HG02623 (cell line): ENCODE data around the gene FGF19.

ENCODE experiments used
- ATAC-seq: cut with Tn5 transposase; IDR thresholded peaks from one replicate; pipeline ENCODE4 v1.9.1; 2021; ENCODE audit warnings: moderate library complexity; ENCODE audit not compliant: unreplicated experiment

The FGF19 gene, protein sequence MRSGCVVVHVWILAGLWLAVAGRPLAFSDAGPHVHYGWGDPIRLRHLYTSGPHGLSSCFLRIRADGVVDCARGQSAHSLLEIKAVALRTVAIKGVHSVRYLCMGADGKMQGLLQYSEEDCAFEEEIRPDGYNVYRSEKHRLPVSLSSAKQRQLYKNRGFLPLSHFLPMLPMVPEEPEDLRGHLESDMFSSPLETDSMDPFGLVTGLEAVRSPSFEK

DNA sequence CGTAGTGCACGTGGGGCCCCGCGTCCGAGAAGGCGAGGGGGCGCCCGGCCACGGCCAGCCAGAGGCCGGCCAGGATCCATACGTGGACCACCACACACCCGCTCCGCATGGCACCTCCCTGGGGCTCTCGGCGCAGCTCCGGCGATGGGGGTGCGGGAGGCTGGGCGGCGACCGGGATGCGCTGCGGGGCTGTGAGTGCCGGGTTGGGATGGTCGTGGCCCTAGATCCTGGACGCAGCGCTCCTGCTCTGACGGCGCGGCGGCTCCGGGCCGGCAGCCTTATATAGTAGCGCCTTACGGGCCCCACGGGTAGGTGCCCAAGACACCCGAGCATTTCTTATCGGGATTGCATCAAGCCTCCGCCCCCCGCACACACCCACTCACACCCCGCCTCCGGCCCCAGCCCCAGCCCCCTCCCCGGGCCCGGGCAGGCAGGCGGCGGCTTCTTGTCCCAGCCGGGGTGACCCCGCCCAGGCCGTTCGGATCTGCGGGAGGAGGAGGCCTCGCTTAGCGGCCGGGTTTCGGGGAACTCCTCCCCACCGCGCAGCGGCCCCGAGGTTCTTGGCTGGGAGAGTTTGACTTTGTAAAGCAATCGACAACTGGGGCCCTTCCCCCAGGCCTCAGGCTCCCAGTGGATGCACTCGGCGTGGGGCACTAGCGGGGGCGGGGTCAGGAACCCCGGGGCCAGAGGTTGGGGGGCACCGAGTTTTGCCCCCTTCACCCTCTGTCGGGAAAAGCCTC is at the start of gene FGF19:
Gene FGF19, minus strand, starts transcription at position 255 of the 740 bp plus-strand sequence. Its CDS starts 146 bp downstream, at position 109.
- ATAC-seq, result no peak

DNA sequence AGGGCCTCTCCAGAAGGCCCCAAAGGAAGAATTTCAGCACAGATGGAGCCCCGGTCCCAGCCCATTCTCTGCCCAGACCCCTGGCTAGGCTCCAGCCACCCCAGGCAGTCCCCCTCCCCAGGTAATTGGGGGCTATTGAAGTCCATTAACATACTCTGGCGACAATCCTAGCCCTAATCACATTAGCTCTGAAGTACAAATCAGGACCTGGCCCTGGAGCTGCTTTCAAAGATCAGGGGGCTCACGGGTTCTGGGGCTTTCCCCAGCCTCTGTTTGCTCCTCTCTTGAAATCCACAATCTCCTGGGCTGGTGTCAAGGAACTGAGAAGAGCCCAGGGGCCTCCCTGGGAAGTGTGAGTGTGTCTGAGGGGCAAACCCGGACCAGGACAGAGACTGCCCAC is 49.1 kb upstream of the FGF19 start:
- ATAC-seq, result no peak

DNA sequence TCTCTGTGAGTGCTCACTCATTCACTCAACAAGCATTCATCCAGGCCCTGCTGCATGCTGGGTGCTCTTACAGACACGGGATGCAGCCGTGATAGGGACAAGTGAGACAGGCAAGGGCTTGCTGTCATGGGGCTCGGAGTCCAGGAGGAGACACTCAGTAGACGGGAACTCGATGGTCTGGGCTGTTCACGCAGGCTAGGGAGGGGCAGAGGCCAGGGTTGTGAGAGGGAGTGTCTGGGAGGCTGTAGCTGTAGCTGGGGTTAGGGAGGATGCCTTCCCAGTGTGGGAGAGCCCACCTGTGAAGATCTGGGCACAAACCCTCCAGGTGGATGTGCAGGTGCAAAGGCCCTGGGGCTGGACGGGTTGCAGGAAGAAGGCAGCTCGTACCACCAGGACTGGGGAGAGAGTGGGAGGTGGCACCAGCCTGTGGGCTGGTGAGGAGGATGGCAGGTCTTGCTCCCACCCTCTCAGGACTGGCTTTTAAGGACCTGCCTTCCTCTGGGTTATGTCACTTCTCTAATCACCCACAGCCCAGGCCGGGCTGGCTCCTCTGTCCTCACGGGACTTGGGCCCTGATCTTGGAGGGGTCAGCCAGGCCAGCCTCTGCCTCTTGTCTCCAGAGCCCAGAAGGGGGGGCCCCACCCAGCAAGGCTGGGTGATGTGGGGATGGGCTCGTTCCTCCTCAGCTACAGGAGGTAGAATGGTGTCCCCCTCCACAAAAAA is 47.2 kb upstream of the FGF19 start:
- ATAC-seq, result no peak

DNA sequence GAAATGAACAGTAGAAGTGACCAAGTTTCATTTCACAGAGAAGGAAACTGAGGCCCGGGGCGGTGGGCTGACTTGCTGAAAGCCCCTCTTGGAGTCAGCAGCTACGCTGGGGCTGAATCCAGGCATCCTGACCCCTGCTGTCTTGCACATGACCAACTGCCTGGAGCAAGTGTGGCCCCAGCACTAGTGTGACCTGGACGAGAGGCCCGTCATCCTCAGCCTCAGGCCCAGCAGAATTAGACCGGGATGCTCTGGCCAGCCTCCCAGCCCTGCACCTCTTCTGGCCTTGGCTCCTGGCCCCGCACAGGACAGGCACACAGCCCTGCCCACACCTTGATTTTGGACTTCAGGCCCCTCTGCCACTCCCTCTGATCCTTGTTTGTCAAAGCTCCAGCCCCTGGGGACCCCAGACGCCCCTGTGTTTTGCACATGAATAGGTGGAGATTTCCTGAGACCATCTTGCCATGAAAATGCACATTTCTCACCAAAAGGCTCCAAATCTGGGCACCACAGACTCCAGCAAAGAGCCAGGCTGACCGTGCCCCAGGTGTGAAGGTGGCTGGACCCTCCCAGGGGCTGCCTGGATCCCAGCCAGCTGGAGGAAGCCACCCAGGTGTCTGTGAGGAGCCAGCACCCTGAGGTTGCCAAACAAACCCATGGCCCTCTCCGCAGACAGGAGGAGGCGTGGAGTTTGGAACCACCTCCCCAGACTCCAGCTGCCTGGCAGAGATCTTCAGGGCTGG is 46.5 kb upstream of the FGF19 start:
- no peak for ATAC-seq

DNA sequence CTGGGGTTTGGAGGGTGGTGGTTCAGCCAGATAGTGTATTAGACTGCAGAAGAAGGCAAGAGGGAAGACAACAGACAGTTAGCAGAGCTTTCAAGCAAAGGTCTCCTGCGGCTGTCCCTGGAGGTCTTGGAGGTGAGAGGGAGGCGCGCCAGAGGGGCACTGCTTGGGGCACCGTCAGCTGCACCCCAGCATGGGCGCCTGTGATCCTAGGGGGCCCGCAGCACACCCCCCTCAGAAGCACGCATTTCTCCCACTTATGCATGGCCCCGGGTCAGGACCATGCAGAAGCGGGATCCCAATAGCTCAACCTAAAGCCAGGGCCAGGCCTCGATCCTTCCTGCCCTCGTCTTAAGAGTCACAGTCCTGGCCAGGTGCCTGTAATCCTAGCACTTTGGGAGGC is 44.8 kb upstream of the FGF19 start:
- ATAC-seq, result no peak

DNA sequence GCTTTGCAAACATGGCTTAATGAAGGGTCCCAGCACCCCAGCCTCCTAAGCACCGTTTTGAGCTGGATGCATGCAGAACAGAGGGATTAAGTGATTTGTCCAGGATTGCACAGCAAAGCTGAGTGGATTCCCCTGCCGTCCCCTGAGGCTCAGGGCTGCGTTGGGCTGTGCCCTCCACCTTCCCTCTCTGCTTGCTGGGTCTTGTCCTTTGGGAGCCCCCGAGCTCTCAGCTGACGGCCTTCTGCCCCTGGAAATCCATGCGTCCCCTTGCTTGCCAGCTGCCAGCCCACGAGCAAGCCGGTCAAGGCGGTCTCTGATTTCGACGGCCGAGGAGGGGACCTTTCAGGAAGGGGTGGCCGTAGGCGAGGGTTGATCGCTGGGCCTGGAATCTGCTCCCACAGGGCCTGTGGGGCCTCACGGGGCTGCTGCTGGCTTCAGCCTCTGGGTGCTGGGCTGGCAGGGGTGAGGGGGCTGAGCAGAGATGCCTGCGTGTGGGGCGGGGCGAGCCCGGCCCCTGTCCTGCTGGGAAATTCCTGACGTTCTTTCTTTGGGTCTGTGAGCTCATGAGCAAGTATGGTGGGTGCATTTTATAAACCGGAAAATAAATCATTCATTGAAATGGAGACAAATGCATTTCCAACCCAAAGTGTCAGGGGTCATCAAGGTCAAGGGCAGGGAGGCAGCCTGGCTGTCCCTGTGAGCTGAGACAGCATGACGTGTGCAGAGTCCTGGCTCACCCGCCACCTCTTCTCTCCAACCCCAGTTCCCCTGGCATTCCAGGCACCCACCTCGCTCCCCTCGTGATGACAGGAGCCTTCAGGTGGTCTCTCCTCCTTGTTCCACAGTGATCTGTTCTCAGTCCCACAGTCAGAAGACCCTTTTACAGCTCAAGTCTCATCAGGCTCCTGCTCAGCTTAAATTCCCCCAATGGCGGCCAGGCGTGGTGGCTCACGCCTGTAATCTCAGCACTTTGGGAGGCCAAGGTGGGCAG is 43.2 kb upstream of the FGF19 start:
- ATAC-seq, result no peak

DNA sequence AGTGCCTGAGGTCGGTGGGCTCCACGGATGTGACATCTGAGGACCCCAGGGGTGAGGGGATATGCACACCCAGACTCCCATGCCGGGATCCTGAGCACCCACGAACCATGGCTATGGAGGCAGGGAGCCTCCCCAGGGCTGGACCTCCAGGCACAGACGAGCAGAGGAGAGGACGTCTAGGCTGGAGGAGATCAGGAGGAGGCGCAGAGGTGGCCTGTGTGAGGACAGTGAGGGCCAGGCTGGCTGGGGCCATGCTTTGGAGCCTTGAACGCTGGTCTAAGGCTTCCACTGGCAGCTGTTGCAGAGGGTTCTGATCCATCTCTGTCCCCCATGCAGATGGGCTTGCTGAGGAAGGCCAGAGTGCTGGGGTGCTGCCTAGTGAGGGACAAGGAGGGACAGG is 42.3 kb upstream of the FGF19 start:
- ATAC-seq, result no peak

DNA sequence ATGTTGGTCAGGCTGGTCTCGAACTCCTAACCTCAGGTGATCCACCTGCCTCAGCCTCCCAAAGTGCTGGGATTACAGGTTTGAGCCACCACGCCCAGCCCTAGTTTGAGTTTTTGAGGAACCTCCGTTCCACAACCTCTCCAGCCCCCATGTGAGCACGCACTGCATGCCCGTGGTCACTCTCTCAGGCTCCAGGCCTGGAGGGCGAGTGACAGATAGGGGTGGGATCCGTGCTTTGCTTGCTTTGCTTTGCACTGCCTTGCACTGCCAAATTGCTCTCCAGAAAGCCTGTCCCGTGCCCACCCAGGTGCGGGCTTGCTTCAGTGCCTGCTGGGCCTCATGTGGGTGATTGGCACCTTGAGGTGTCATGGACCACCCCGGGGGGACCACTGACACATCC is 41.4 kb upstream of the FGF19 start:
- ATAC-seq, result no peak

DNA sequence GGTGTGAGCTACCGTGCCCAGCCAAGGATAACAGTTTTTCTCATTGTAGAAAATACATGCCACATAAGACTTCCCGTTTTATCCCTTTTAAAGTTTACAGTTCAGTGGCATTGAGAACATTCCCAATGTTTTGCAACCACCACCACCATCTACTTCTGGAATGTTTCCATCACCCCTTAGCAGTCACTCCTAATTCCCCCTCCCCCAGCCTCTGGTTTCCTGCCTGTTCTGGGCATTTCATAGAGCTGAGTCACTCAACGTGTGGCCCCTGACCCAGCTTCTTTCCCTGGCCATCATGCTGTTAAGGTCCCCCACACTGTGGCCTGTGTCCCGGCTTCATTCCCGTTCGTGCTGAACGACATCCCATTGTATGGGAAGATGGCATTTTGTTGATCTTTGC is 40.6 kb upstream of the FGF19 start:
- no peak for ATAC-seq

DNA sequence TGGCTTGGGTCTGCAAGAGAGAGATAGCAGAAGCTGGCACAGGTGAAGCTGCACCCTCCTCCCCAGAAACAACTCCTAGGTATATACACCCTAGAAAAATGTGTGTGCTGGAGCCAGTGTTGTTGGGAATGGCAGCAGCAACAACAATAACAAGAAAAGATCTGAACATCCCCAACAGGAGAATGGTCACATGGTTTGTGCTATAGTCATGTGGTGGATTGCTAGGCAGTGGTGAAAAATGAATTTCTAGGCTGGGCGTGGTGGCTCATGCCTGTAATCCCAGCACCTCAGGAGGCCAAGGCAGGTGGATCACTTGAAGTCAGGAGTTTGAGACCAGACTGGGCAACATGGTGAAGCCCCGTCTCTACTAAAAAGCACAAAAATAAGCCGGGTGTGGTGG is 31.0 kb upstream of the FGF19 start:
- no peak for ATAC-seq

DNA sequence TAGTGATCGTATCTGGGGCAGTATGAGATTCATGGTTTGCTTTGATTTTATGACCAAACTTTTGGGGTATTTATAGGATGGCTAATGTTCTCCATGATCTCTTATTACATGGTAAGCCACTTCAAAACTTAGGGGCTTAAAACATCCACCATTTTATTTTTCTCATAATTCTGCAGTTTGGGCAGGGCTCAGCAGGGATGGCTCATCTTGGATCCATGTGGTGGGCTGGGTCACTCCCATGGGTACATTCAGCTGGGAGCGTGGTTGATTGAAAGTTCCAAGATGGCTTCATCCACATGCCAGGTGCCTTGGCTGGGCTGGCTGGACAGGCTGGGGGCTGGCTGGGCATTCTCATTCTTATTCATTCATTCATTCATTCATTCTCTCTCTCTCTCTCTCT is 30.5 kb upstream of the FGF19 start:
- ATAC-seq, result no peak

DNA sequence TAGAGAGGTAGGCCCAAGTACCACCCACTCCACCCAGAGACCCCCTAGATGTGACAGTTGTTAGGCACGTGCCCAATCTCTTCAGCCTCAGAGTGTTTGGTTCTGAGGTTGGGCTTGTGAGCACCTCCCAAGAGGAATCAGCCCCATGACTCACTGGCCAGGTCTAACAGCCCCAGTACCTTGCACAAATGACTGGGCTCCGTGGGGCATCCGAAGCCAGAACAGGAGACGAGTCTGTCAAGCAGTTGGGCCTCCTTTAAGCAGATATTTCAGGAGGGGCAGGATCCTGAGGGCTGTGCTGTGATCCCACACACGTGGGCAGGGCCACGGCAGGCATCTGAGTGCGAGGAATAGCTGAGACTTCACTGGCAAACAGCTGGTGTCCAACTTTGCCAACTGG is 29.1 kb upstream of the FGF19 start:
- no peak for ATAC-seq

DNA sequence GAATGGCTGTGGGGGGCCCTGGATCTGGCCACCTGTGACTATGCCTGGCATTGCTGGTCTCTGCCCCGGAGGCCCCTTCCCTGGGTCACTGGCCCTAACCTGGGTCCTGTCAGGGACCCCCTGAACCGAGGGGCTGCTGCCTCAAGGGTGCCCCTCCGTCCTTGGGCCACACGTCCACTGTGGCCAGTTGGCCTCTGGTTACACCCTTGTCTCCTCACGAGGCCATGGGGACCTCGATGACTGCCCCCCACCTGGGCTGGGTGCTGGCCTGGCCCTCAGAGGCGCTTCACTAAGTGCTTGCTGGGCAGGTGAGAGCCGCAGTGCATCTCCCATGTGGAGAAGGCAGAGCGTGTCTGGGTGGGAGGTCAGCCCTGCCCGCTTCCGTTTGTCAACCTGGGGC is 27.3 kb upstream of the FGF19 start:
- ATAC-seq, result no peak

DNA sequence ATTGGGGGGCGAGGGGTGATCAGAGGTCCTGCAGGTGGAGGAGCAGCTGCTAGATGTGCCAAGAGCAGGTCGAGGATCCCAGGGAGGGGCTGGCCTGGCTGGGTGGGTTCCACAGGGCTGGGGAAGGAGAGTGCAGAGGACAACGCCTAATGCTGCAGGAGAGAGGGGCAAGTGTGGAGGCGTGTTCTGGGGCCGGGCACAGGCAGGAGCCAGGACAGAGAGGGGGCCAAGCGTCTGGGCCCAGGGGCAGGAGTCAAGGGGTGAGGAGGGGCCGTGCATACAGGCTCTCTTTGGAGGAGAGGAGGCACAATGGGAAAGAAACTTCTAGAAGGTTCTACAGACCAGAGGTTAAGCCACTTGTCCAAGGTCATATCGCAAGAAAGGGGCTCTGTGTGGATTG is 26.7 kb upstream of the FGF19 start:
- ATAC-seq, result no peak

DNA sequence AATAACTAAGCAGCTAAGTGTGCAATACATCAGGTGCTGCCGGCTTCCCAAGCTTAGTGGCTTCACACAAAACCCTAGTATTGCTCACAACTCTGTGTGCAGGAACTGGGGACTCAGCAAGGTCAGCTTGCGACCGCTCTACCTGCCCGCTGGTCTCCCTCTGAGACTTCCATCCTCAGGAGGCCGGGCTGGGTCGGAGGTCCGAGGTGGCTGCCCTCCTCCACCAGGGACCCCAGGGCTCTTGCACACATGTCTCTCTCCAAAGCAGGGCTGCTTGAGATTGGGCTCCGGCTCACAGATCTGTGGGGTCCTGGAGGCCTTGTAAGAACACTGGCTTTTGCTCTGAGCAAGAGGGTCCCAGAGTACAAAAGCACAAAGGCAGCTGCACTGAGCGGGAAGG is 25.4 kb upstream of the FGF19 start:
- no peak for ATAC-seq

DNA sequence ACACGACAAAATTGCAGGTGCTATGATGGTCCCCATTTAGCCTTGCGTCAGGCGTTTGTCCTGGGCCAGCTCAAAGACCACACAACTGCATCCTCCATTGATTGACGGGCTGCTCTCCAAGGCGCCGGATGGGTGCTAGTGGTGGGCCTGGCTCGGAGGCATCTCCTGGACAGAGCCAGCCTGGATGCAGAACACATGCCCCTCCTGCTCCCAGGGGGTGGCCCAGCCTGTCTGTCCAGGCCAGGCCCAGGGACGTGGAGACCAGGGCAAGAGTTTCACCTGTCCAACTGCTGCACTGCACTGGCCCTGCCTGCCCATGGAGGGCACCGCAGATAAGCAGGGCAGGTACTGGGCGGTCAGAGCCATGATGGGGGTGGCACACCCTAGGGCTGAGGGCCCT is 23.4 kb upstream of the FGF19 start:
- ATAC-seq, result no peak

DNA sequence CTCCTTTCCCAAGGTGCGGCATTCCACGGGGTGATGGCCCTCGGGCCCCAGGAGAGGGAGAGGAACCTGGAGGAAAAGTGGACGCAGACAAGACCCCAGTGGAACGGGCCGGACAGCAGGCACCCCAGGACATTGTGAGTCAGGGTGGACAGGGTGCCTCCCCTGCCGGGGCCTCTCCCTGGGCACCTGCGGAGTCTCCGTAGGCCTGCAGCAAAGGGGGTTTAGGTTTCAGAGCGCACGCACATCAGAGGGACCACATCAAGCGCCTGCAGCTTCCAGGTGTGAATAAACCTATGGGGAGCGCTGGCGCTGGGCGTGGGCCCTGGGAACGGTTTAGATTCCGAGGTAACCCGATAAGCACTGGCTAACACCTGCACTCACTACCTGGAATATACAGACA is 22.7 kb upstream of the FGF19 start:
- ATAC-seq, result no peak

DNA sequence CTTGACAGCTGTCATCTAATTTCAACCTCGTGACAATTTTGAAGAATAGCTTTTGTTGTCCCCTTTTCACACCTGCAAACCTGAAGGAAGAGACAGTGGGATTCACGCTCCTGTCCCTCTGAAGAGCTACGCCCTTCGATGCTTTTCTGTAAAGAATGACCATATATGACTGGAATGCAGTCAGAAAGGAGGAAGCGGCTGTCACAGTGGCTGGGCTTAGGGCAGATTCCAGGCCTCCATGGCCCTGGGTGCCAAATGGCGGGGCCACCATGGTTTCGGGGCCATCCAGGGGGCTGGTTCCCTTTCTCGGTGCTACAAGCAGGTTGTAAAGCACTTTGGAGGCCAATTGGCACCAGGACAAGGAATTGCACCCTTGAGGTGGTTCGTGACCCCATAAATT is 22.2 kb upstream of the FGF19 start:
- ATAC-seq, result no peak

DNA sequence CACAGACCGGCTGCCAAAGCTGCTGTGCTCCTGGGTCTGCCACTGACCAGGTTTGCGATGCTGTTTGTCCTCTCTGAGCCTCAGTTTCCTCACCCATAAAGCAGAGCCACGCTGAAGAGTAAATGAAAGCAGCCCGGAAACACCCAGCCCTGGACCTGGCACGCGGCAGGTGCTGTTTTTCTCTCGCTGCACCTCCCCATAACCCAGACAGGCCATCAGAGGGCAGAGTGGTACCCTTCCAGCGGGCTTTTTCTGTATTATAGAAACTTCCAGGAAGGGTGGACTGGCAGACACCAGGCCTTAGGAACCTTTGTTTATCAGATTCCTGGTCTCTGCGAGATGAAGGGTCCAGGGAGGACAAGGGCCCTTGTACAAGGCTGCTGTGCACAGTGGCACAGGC is 17.9 kb upstream of the FGF19 start:
- no peak for ATAC-seq

DNA sequence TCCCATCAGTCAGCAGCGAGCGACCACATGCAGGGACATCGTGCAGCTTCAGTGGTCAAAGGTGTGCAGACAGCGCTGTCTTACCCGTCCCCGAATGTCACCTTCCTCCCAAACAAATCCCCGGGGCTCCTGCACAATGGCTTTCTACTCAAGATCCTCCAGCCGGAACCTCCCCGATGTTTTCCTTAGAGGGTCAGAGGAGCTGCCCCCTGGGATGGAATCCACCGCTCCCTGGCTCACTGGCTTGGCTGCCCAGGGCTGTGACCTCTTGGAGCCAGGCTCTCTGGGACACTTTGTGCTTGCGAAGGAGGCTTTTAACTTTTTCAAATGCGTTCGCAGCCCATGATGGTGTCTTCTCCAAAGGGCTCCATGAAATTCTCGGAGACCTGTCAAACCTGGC is 17.3 kb upstream of the FGF19 start:
- ATAC-seq, result no peak
